Endothelial cell of umbilical vein (primary cell): ENCODE data around the gene ZNF174. TPM values are rescaled to one million over a fixed set of nuclear protein-coding genes. Genes with fewer than 3 reads are reported as not detected.

Experiments used
- BruUV-seq: library from RNA; stranded (reverse); fragments of 400-500 nt; replicated peaks from 2 replicates; lab custom pipeline; 2021; lab: Mats Ljungman, UMichigan
- CTCF ChIA-PET: fragments of 300-600, 350-600 bp; sonication (Branson Sonifier 250); formaldehyde crosslinking; loops from one replicate; lab custom pipeline; 2021; ENCODE audit warnings: antibody characterized with exemption, inconsistent platforms; lab: Charles Lee
- POLR2A ChIA-PET: fragments of 300-600, 350-600 bp; sonication (Branson Sonifier 250); formaldehyde crosslinking; loops from one replicate; lab custom pipeline; 2021; ENCODE audit warnings: antibody characterized with exemption, inconsistent platforms; lab: Charles Lee
- DNase-seq: peaks from one replicate; pipeline ENCODE4 v3.0.0-alpha.2; 2011; ENCODE audit warnings: low read depth, low spot score
- FAIRE-seq: peaks from 2 replicates; lab custom pipeline; 2011; peaks lifted over from hg19 to GRCh38; lab: Jason Lieb, UNC
- H2AFZ ChIP-seq: 2 replicates; pipeline ENCODE4 v1.6.0; 2012; ENCODE audit warnings: low read depth, low read length, control low read depth, inconsistent platforms
- H3K27ac ChIP-seq: 2 replicates; pipeline ENCODE4 v1.5.1; 2011; ENCODE audit warnings: low read depth, mild to moderate bottlenecking, control low read depth, low read length, moderate library complexity; ENCODE audit not compliant: insufficient read depth
- H3K27me3 ChIP-seq, 2 experiments: 2 replicates each; pipeline versions ENCODE4 v1.6.0 to v1.6.1; 2011; ENCODE audit warnings: low read length in 2 of 2, mixed read lengths in 1 of 2; ENCODE audit not compliant: control insufficient read depth in 2 of 2, insufficient read depth in 2 of 2
- H3K36me3 ChIP-seq, 2 experiments: 2 replicates in 1 of 2; 3 replicates in 1 of 2; pipeline ENCODE4 v1.5.1; 2011; ENCODE audit warnings: low read length in 2 of 2, mild to moderate bottlenecking in 1 of 2, moderate library complexity in 1 of 2; ENCODE audit not compliant: control insufficient read depth in 2 of 2, insufficient read depth in 2 of 2; ENCODE audit errors: extremely low read depth in 1 of 2
- H3K4me1 ChIP-seq: 3 replicates; pipeline ENCODE4 v1.5.1; 2011; ENCODE audit warnings: mild to moderate bottlenecking, low read length; ENCODE audit not compliant: control insufficient read depth, insufficient read depth; ENCODE audit errors: extremely low read depth
- H3K4me2 ChIP-seq: 2 replicates; pipeline ENCODE4 v1.6.1; 2011; ENCODE audit warnings: low read length, control low read depth, mixed read lengths; ENCODE audit not compliant: insufficient read depth
- H3K4me3 ChIP-seq, 3 experiments: fragments of 200-600 bp in 1 of 3; sonication (generic), shearing (Covaris generic) in 1 of 3; replicated peaks in 1 of 3; 2 replicates each; pipeline ENCODE4 v1.5.1; 2011 to 2016; ENCODE audit warnings: control low read depth in 3 of 3, low read length in 3 of 3, mild to moderate bottlenecking in 2 of 3, inconsistent platforms in 1 of 3, low read depth in 1 of 3, moderate library complexity in 1 of 3; ENCODE audit not compliant: insufficient read depth in 1 of 3
- H3K79me2 ChIP-seq: 2 replicates; pipeline ENCODE4 v1.6.0; 2012; ENCODE audit warnings: low read length, inconsistent platforms; ENCODE audit not compliant: control insufficient read depth, insufficient read depth
- H3K9ac ChIP-seq: replicated peaks from 2 replicates; pipeline ENCODE3; 2011; ENCODE audit warnings: low read length, control low read depth; ENCODE audit not compliant: insufficient read depth; ENCODE audit errors: extremely low read depth
- H3K9me1 ChIP-seq: replicated peaks from 3 replicates; pipeline ENCODE4 v1.6.0; 2011; ENCODE audit warnings: mild to moderate bottlenecking, low read length; ENCODE audit not compliant: control insufficient read depth, insufficient read depth; ENCODE audit errors: extremely low read depth
- H3K9me3 ChIP-seq: replicated peaks from 2 replicates; pipeline ENCODE4 v1.5.1; 2012; ENCODE audit warnings: low read length, inconsistent platforms; ENCODE audit not compliant: control insufficient read depth, insufficient read depth
- H4K20me1 ChIP-seq: replicated peaks from 2 replicates; pipeline ENCODE3; 2011; ENCODE audit warnings: mild to moderate bottlenecking, low read length; ENCODE audit not compliant: control insufficient read depth, insufficient read depth; ENCODE audit errors: extremely low read depth
- EZH2 ChIP-seq: IDR thresholded peaks from 2 replicates; pipeline ENCODE4 v1.6.1; 2012; ENCODE audit warnings: borderline replicate concordance, low read depth, mild to moderate bottlenecking, moderate library complexity, low read length, inconsistent platforms; ENCODE audit not compliant: severe bottlenecking
- FOS ChIP-seq: IDR thresholded peaks from 2 replicates; pipeline ENCODE4 v1.6.1; 2011; ENCODE audit warnings: mild to moderate bottlenecking, low read length, moderate library complexity, borderline replicate concordance; ENCODE audit not compliant: insufficient read depth
- GATA2 ChIP-seq: IDR thresholded peaks from 2 replicates; pipeline ENCODE4 v1.7.0; 2011; ENCODE audit warnings: low read depth, mild to moderate bottlenecking, moderate library complexity, mixed read lengths, low read length; ENCODE audit not compliant: insufficient read length, insufficient read depth
- JUN ChIP-seq: IDR thresholded peaks from 2 replicates; pipeline ENCODE4 v1.6.1; 2011; ENCODE audit warnings: borderline replicate concordance, low read depth; ENCODE audit not compliant: insufficient read length, insufficient read depth
- MYC ChIP-seq: IDR thresholded peaks from one replicate; pipeline ENCODE4 v1.6.1; 2011; ENCODE audit warnings: mild to moderate bottlenecking, low read depth, low read length
- POLR2A ChIP-seq: IDR thresholded peaks from 2 replicates; pipeline ENCODE4 v1.6.1; 2012; ENCODE audit warnings: low read depth, mild to moderate bottlenecking, control low read depth, low read length
- POLR2AphosphoS5 ChIP-seq: IDR thresholded peaks from 2 replicates; pipeline ENCODE4 v1.6.1; 2012; ENCODE audit warnings: low read depth, mild to moderate bottlenecking, control low read depth, low read length, moderate library complexity; ENCODE audit not compliant: insufficient read depth
- dilution Hi-C: fragments of 300-500 bp; cut with MboI; formaldehyde crosslinking; loops from one replicate; pipeline ENCODE4 v1.15.0; 2019; ENCODE audit warnings: low sequenced_read_pairs; ENCODE audit not compliant: extremely low pct_ligation_motif_present
- intact Hi-C: fragments of 100-400 bp; cut with micrococcal nuclease; formaldehyde crosslinking; loops from one replicate; pipeline ENCODE4 v1.10.0; 2022
- polyA plus RNA-seq, 4 experiments: library from polyadenylated mRNA; depleted of rRNA in 3 of 4; stranded (reverse) in 3 of 4; unstranded in 1 of 4; fragments of >200 nt; gene quantifications; 2 replicates each; pipeline versions ENCODE4 v1.2.1 to v1.2.3, GENCODE V29; 2011 to 2012; ENCODE audit warnings: missing spikeins in 1 of 4
- total RNA-seq: library from RNA; stranded (reverse); gene quantifications from 2 replicates; pipeline ENCODE4 v1.2.3, GENCODE V29; 2021
- TF ChIP-seq, protein P1 (sequence below): IDR thresholded peaks from 2 replicates; pipeline ENCODE4 v1.6.1; 2011; ENCODE audit not compliant: insufficient read depth, insufficient read length
- TF ChIP-seq, protein P2 (sequence below), 2 donors: IDR thresholded peaks; 1 replicate in 1 of 2; 2 replicates in 1 of 2; pipeline ENCODE4 v1.5.1; 2011; ENCODE audit warnings: low read length in 2 of 2, mild to moderate bottlenecking in 2 of 2, moderate library complexity in 2 of 2, control low read depth in 1 of 2, inconsistent platforms in 1 of 2, low read depth in 1 of 2; ENCODE audit not compliant: insufficient read depth in 1 of 2; ENCODE audit errors: extremely low read depth in 1 of 2

Gene ZNF174
- total and polyA plus RNA-seq, 2 donors (not counting 3 experiments of a cell fraction or from before 2014, with no cell fraction given), result 7.1 to 9.1 TPM

DNA sequence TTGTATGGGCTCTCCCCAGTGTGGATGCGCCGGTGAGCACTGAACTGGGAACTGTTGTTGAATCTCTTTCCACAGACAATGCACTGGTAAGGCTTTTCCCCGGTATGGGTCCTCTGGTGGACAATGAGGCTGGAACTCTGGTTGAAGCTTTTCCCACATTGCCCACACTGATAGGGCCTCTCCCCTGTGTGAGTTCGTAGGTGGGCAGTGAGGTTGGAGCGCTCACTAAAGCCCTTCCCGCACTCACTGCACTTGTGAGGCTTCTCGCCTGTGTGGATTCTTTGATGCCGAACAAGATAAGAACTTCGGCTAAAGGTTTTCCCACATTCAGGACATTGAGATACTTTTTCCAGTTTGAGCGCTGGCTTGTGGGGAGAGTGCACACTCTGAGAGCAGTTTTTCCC lies 18.0 kb upstream of the ZNF174 start:
- ChIA-PET CTCF (interaction anchor here (1.7 kb wide), 1 partner anchor 18 kb away, joined by 4 read pairs; the partner anchor contains the start of genes ZNF174 and ZSCAN32), POLR2A (no interaction called here)
- Histone ChIP-seq H3K4me1 (no peaks in the 10 kb centered on the region), H3K4me3 (no peak overlapping the region), H3K27ac (no peak overlapping the region), H3K9me3 (peaks cover 28% of the 10 kb centered on the region), H3K36me3 (peaks cover 7 to 21% of the 10 kb centered on the region in 2 experiments), H4K20me1 (no peaks in the 10 kb centered on the region), H3K9ac (no peak overlapping the region), H3K27me3 (no peaks in the 10 kb centered on the region), H3K4me2 (no peak overlapping the region), H3K9me1 (no peaks in the 10 kb centered on the region), H2AFZ (no peak overlapping the region), H3K79me2 (peaks cover 2% of the 10 kb centered on the region)
- BruUV-seq, result no TSS peak
- dilution Hi-C loops (no loop called here), intact Hi-C loops (no loop called here)
- no peak for FAIRE-seq
- TF ChIP-seq POLR2AphosphoS5 (no peak), JUN (no peak), EZH2 (no peak), MYC (no peak), FOS (no peak), POLR2A (no peak), GATA2 (no peak)
- TF ChIP-seq, protein P1, sequence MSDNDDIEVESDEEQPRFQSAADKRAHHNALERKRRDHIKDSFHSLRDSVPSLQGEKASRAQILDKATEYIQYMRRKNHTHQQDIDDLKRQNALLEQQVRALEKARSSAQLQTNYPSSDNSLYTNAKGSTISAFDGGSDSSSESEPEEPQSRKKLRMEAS, result no peak
- TF ChIP-seq, protein P2, sequence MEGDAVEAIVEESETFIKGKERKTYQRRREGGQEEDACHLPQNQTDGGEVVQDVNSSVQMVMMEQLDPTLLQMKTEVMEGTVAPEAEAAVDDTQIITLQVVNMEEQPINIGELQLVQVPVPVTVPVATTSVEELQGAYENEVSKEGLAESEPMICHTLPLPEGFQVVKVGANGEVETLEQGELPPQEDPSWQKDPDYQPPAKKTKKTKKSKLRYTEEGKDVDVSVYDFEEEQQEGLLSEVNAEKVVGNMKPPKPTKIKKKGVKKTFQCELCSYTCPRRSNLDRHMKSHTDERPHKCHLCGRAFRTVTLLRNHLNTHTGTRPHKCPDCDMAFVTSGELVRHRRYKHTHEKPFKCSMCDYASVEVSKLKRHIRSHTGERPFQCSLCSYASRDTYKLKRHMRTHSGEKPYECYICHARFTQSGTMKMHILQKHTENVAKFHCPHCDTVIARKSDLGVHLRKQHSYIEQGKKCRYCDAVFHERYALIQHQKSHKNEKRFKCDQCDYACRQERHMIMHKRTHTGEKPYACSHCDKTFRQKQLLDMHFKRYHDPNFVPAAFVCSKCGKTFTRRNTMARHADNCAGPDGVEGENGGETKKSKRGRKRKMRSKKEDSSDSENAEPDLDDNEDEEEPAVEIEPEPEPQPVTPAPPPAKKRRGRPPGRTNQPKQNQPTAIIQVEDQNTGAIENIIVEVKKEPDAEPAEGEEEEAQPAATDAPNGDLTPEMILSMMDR (IDR thresholded peaks at IDR 0.05; ENCODE audit: extremely low read depth in 1 of 2, insufficient read depth in 1 of 2, low read depth in 1 of 2, low read length in 2 of 2), result no peak
- DNase-seq, result no peak
